WI38 (cell line): ENCODE measurements around the gene TMEM272.

ENCODE experiments used
- H3K4me3 ChIP-seq: 2 replicates; pipeline ENCODE4 v1.5.1; 2011; ENCODE audit warnings: low read depth, mild to moderate bottlenecking, control low read depth, low read length
- CTCF ChIP-seq: IDR thresholded peaks from 2 replicates; pipeline ENCODE4 v1.5.1; 2012; ENCODE audit warnings: low read depth, mild to moderate bottlenecking, control low read depth, low read length

The TMEM272 gene

DNA sequence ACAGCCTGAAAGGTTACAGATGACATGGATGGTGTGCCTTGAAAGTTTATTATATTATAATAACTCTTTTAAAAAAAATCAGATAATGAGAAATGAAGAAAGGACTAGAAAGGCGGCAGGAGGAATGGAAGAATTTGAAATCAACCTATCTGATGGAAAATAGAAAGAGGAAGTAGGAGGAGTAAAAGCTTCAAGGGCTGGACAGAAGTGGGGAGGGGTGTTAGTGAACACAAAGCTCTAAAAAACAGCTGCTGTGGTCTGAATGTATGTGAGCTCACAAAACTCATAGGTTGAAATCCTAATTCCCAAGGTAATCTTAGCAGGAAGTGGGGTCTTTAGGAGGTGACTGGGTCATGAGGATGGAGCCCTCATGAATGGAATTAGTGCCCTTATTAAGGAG lies 36.3 kb upstream of the TMEM272 start:
- TF ChIP-seq CTCF, result no peak
- H3K4me3 ChIP-seq, result no peak overlapping the region

GRCh38 chr13:51879133-51879532 lies 34.2 kb upstream of the TMEM272 start:
- H3K4me3 ChIP-seq, result no peak overlapping the region
- TF ChIP-seq CTCF, result no peak

- no peak overlapping the region for H3K4me3 ChIP-seq
These were observed 29.7 kb upstream of the TMEM272 start for GRCh38 chr13:51874651-51875050.

GRCh38 chr13:51873837-51874236 lies 28.9 kb upstream of the TMEM272 start:
- no peak overlapping the region for H3K4me3 ChIP-seq
- no peak for TF ChIP-seq CTCF

More at GRCh38 chr13:51874651-51875050, 29.7 kb upstream of the TMEM272 start:
- TF ChIP-seq CTCF, result no peak

GRCh38 chr13:51873117-51873798 lies 28.3 kb upstream of the TMEM272 start:
- no peak for TF ChIP-seq CTCF

GRCh38 chr13:51870616-51871015 lies 25.6 kb upstream of the TMEM272 start:
- no peak for TF ChIP-seq CTCF
- no peak overlapping the region for H3K4me3 ChIP-seq

More at GRCh38 chr13:51873117-51873798, 28.3 kb upstream of the TMEM272 start:
- H3K4me3 ChIP-seq, result no peak overlapping the region

DNA sequence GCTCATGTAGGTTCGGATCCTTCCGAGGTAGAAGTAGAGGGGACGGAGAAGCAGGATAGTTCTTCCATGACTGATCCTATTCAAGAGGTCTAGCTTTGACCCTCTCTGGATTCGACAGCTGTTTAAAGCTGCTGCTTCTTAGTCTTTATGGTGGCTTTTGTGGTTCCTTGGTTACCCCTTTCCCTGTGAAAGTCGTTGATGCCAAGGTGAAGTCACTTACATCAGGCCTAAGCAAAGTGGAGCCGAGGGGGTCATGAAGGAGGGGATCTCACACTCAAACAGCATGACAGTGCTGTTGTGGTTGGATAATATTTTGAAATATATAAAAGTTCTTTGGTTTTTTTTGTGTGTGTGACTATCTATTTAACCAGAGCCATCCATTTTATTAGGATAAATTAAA lies 24.9 kb upstream of the TMEM272 start:
- H3K4me3 ChIP-seq, result no peak overlapping the region
- TF ChIP-seq CTCF, result no peak
